Fibroblast of lung (primary cell): ENCODE measurements around the gene KRTAP4-6. TPM values are rescaled to one million over a fixed set of nuclear protein-coding genes. Genes with fewer than 3 reads are reported as not detected.
"Not testable (repeated sequence)": the region's sequence is repeated elsewhere in the genome, so short reads cannot be mapped to it uniquely, and the experiment has no call there.

Experiments
- DNase-seq, 2 donors: peaks; one replicate each; pipeline versions ENCODE4 v3.0.0 to v3.0.0-alpha.2; 2010; ENCODE audit warnings: low read depth in 2 of 2
- H2AFZ ChIP-seq: 2 replicates; pipeline ENCODE4 v1.5.1; 2012; ENCODE audit warnings: low read length, control low read depth, inconsistent platforms
- H3K27ac ChIP-seq: 2 replicates; pipeline ENCODE4 v1.5.1; 2011; ENCODE audit warnings: low read length, control low read depth; ENCODE audit not compliant: insufficient read depth
- H3K27me3 ChIP-seq: 2 replicates; pipeline ENCODE4 v1.5.1; 2011; ENCODE audit warnings: mild to moderate bottlenecking, low read length; ENCODE audit not compliant: control insufficient read depth, insufficient read depth
- H3K36me3 ChIP-seq: 2 replicates; pipeline ENCODE4 v1.5.1; 2011; ENCODE audit warnings: low read length; ENCODE audit not compliant: control insufficient read depth, insufficient read depth
- H3K4me1 ChIP-seq: 2 replicates; pipeline ENCODE4 v1.5.1; 2011; ENCODE audit warnings: low read length; ENCODE audit not compliant: control insufficient read depth, insufficient read depth; ENCODE audit errors: extremely low read depth
- H3K4me2 ChIP-seq: 2 replicates; pipeline ENCODE4 v1.5.1; 2011; ENCODE audit warnings: low read length, control low read depth; ENCODE audit not compliant: insufficient read depth; ENCODE audit errors: extremely low read depth
- H3K4me3 ChIP-seq, 4 experiments: fragments of 200-600 bp in 1 of 4; sonication (generic) in 1 of 4; replicated peaks in 1 of 4; 2 replicates each; pipeline ENCODE4 v1.5.1; 2011 to 2016; ENCODE audit warnings: low read length in 4 of 4, low read depth in 3 of 4, mild to moderate bottlenecking in 3 of 4, control low read depth in 2 of 4, inconsistent platforms in 1 of 4, mixed read lengths in 1 of 4; ENCODE audit not compliant: insufficient read depth in 1 of 4; ENCODE audit errors: control extremely low read depth in 1 of 4
- H3K79me2 ChIP-seq: 2 replicates; pipeline ENCODE4 v1.5.1; 2012; ENCODE audit warnings: mild to moderate bottlenecking, low read length, inconsistent platforms; ENCODE audit not compliant: control insufficient read depth, insufficient read depth
- H3K9ac ChIP-seq: 2 replicates; pipeline ENCODE4 v1.5.1; 2011; ENCODE audit warnings: mild to moderate bottlenecking, low read length, control low read depth; ENCODE audit not compliant: insufficient read depth
- H3K9me3 ChIP-seq: 2 replicates; pipeline ENCODE4 v1.5.1; 2012; ENCODE audit warnings: low read depth, low read length; ENCODE audit not compliant: control insufficient read depth, insufficient read depth
- H4K20me1 ChIP-seq: 2 replicates; pipeline ENCODE4 v1.5.1; 2011; ENCODE audit warnings: low read length; ENCODE audit not compliant: control insufficient read depth, insufficient read depth; ENCODE audit errors: extremely low read depth
- CTCF ChIP-seq, 2 donors: IDR thresholded peaks in 1 of 2; conservative IDR thresholded peaks in 1 of 2; 1 replicate in 1 of 2; 2 replicates in 1 of 2; pipeline ENCODE4 v1.5.1; 2011 to 2012; ENCODE audit warnings: low read length in 2 of 2, control low read depth in 1 of 2, inconsistent platforms in 1 of 2, low read depth in 1 of 2, mild to moderate bottlenecking in 1 of 2
- EZH2 ChIP-seq: IDR thresholded peaks from 2 replicates; pipeline ENCODE4 v1.5.1; 2012; ENCODE audit warnings: low read length, control low read depth, mild to moderate bottlenecking; ENCODE audit errors: missing control alignments
- polyA plus RNA-seq, 2 donors: library from polyadenylated mRNA; depleted of rRNA in 1 of 2; stranded (reverse) in 1 of 2; unstranded in 1 of 2; fragments of >200 nt; gene quantifications; 2 replicates each; pipeline ENCODE4 v1.2.1, GENCODE V29; 2011 to 2012; ENCODE audit warnings: missing spikeins in 1 of 2
- total RNA-seq: library from RNA; depleted of rRNA; stranded (reverse); fragments of >200 nt; gene quantifications from 2 replicates; pipeline ENCODE4 v1.2.1, GENCODE V29; 2014

Gene KRTAP4-6
- total and polyA plus RNA-seq, 2 donors (not counting 1 experiment from before 2014, with no cell fraction given): not detected

DNA sequence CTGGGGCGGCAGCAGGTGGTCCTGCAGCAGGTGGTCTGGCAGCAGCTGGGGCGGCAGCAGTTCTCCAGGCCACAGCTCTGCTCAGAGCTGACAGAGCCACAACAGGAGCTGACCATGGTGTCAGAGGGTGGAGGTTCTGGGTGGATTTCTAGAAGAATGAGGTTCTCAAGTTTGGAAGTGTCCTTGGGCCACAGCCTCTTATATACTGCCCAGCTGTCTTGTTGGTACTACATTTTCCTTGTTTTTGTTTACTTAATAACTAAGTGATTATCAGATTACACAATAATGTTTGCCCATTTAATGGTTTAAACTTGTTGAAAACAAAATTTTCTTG lies 9.3 kb upstream of the KRTAP4-6 start, which contains the start of gene KRTAP4-5:
TSS of gene KRTAP4-5 (minus strand) at position 174 of the 334 bp plus-strand sequence. CDS start at position 116, 58 bp downstream.
- no peak for DNase-seq
- Histone ChIP-seq H2AFZ (no peak within 1 kb of the TSS), H3K4me1 (no peaks in the 10 kb centered on the region), H3K4me2 (no peak within 1 kb of the TSS), H3K9me3 (no peaks in the 10 kb centered on the region), H3K27ac (no peak within 1 kb of the TSS), H3K9ac (no peak within 1 kb of the TSS), H3K36me3 (no peaks in the 10 kb centered on the region), H3K27me3 (no peaks in the 10 kb centered on the region), H3K79me2 (no peaks in the 10 kb centered on the region), H4K20me1 (no peaks in the 10 kb centered on the region), H3K4me3 (no peak within 1 kb of the TSS)
- TF ChIP-seq CTCF (conservative IDR thresholded peaks at IDR 0.05 in 1 of 2, IDR thresholded peaks at IDR 0.05 in 1 of 2; ENCODE audit: low read depth in 1 of 2, low read length in 2 of 2) (no peak), EZH2 (no peak)

DNA sequence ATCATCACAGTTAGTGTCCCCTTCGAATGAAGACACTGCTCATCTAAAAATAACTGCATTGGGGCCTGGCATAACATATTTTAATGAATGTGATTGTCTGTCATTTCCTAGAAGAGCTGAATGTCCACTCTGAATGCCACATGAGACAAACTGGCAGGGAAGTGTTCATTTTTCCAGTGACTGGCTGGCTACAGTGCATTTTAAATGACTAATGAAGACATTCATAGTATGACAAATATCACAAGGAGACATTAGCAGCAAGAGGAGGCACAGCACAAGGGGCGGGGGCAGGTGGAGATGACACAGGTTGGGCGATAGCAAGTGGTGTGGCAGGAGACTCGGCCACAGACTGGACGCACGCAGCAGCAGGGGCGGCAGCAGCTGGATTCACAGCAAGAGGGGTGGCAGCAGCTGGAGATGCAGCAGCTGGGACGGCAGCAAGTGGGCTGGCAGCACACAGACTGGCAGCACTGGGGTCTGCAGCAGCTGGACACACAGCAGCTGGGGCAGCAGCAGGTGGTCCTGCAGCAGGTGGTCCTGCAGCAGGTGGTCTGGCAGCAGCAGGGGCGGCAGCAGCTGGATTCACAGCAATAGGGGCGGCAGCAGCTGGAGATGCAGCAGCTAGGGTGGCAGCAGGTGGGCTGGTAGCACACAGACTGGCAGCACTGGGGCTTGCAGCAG lies 8.8 kb upstream of the KRTAP4-6 start:
- not testable (repeated sequence) for H3K36me3 ChIP-seq, H3K4me2 ChIP-seq, DNase-seq, H3K79me2 ChIP-seq, H4K20me1 ChIP-seq, H2AFZ ChIP-seq, H3K9me3 ChIP-seq, H3K27ac ChIP-seq, H3K4me3 ChIP-seq, H3K4me1 ChIP-seq, H3K27me3 ChIP-seq, H3K9ac ChIP-seq

GRCh38 chr17:41147531-41148204 lies 7.3 kb upstream of the KRTAP4-6 start:
- H3K27ac ChIP-seq: no peak overlapping the region
- no peaks in the 10 kb centered on the region for H3K27me3 ChIP-seq
- no peaks in the 10 kb centered on the region for H3K79me2 ChIP-seq
- DNase-seq: no peak
- H4K20me1 ChIP-seq: no peaks in the 10 kb centered on the region
- H3K4me3 ChIP-seq: no peak overlapping the region
- no peak overlapping the region for H3K4me2 ChIP-seq
- H3K9me3 ChIP-seq: no peaks in the 10 kb centered on the region
- H3K4me1 ChIP-seq: no peaks in the 10 kb centered on the region
- H2AFZ ChIP-seq: no peak overlapping the region
- TF ChIP-seq CTCF (conservative IDR thresholded peaks at IDR 0.05 in 1 of 2, IDR thresholded peaks at IDR 0.05 in 1 of 2; ENCODE audit: low read depth in 1 of 2, low read length in 2 of 2) (no peak), EZH2 (no peak)
- H3K9ac ChIP-seq: no peak overlapping the region
- H3K36me3 ChIP-seq: no peaks in the 10 kb centered on the region
